ENCODE measurements around the gene LRRC73.
"Not testable (repeated sequence)": the region's sequence is repeated elsewhere in the genome, so short reads cannot be mapped to it uniquely, and the experiment has no call there.

The LRRC73 gene

GRCh38 chr6:43468748-43469681 is 41.1 kb downstream of the LRRC73 start:
- Histone ChIP-seq H3K27me3 (replicated peaks) (no peaks in the 10 kb centered on the region), H3K27ac (no peak overlapping the region), H3K4me3 (ENCODE audit: low read depth, low read length) (no peak overlapping the region), H3K36me3 (replicated peaks) (no peaks in the 10 kb centered on the region)
- no peak for TF ChIP-seq CTCF (IDR thresholded peaks at IDR 0.05; ENCODE audit: low read depth, low read length, missing control alignments)
- DNase-seq = no peak
- in situ Hi-C loops (cut with HindIII; ENCODE audit: low pct_ligation_motif_present, low sequenced_read_pairs) = no loop called here

GRCh38 chr6:43468240-43468639 is 41.9 kb downstream of the LRRC73 start:
- no peaks in the 10 kb centered on the region for H3K36me3 ChIP-seq (replicated peaks)
- no peaks in the 10 kb centered on the region for H3K27me3 ChIP-seq (replicated peaks)
- no peak overlapping the region for H3K4me3 ChIP-seq (ENCODE audit: low read depth, low read length)
- no peak overlapping the region for H3K27ac ChIP-seq
- no peak for DNase-seq
- in situ Hi-C loops (cut with HindIII; ENCODE audit: low pct_ligation_motif_present, low sequenced_read_pairs) = no loop called here
- TF ChIP-seq CTCF (IDR thresholded peaks at IDR 0.05; ENCODE audit: low read depth, low read length, missing control alignments) = no peak

GRCh38 chr6:43467752-43468151 is 42.4 kb downstream of the LRRC73 start:
- in situ Hi-C loops (cut with HindIII; ENCODE audit: low pct_ligation_motif_present, low sequenced_read_pairs) = no loop called here
- no peak for DNase-seq
- no peak for TF ChIP-seq CTCF (IDR thresholded peaks at IDR 0.05; ENCODE audit: low read depth, low read length, missing control alignments)
- H3K27me3 ChIP-seq (replicated peaks) = no peaks in the 10 kb centered on the region
- H3K4me3 ChIP-seq (ENCODE audit: low read depth, low read length) = no peak overlapping the region
- no peaks in the 10 kb centered on the region for H3K36me3 ChIP-seq (replicated peaks)
- H3K27ac ChIP-seq = no peak overlapping the region

GRCh38 chr6:43467265-43467664 is 42.9 kb downstream of the LRRC73 start:
- DNase-seq; H3K4me3 ChIP-seq (ENCODE audit: low read depth, low read length); H3K36me3 ChIP-seq (replicated peaks); H3K27me3 ChIP-seq (replicated peaks); in situ Hi-C loops (cut with HindIII; ENCODE audit: low pct_ligation_motif_present, low sequenced_read_pairs); H3K27ac ChIP-seq: not testable (repeated sequence)

- no peak overlapping the region for H3K27ac ChIP-seq
- H3K4me3 ChIP-seq (ENCODE audit: low read depth, low read length) = no peak overlapping the region
- H3K36me3 ChIP-seq (replicated peaks) = no peaks in the 10 kb centered on the region
- DNase-seq = no peak
- no peak for TF ChIP-seq CTCF (IDR thresholded peaks at IDR 0.05; ENCODE audit: low read depth, low read length, missing control alignments)
- in situ Hi-C loops (cut with HindIII; ENCODE audit: low pct_ligation_motif_present, low sequenced_read_pairs) = no loop called here
- no peaks in the 10 kb centered on the region for H3K27me3 ChIP-seq (replicated peaks)
Measured at GRCh38 chr6:43465948-43466347, 44.2 kb downstream of the LRRC73 start.

GRCh38 chr6:43464337-43464736 is 45.8 kb downstream of the LRRC73 start:
- TF ChIP-seq CTCF (IDR thresholded peaks at IDR 0.05; ENCODE audit: low read depth, low read length, missing control alignments) = no peak
- no peaks in the 10 kb centered on the region for H3K36me3 ChIP-seq (replicated peaks)
- no peaks in the 10 kb centered on the region for H3K27me3 ChIP-seq (replicated peaks)
- no peak overlapping the region for H3K27ac ChIP-seq
- no peak overlapping the region for H3K4me3 ChIP-seq (ENCODE audit: low read depth, low read length)
- no peak for DNase-seq
- in situ Hi-C loops (cut with HindIII; ENCODE audit: low pct_ligation_motif_present, low sequenced_read_pairs) = no loop called here

Data from brain microvascular endothelial cell (primary cell).